ENCODE data around the gene STAG1. TPM values are rescaled to one million over a fixed set of nuclear protein-coding genes. Genes with fewer than 3 reads are reported as not detected.
A peak's percentile ranks its signal among the peaks of the same experiment; 100 is the strongest.

Gene STAG1
- total and polyA plus RNA-seq, 9 of the 15 experiments (the other 6 are each of a cell fraction or from before 2014, with no cell fraction given) = 2.7 to 17.7 (median 8.8) TPM

GRCh38 chr3:136343873-136344555 lies 408.2 kb downstream of the STAG1 start (continued):
- TF ChIP-seq TOE1 (IDR thresholded peaks at IDR 0.05; ENCODE audit: borderline replicate concordance) = no peak
- no peak for TF ChIP-seq TOE1 (CRISPR knock-in tag; IDR thresholded peaks at IDR 0.05; ENCODE audit: borderline replicate concordance, low read depth)
- no peak for TF ChIP-seq TGIF2 (CRISPR knock-in tag; IDR thresholded peaks at IDR 0.05)
- no peak for TF ChIP-seq FOXA3 (CRISPR knock-in tag; conservative IDR thresholded peaks at IDR 0.05 in 1 of 2, IDR thresholded peaks at IDR 0.05 in 1 of 2)
- 0 out of 2 replicates have a peak, but pooled peaks have one; percentile 28 for TF ChIP-seq NCOR1 (IDR thresholded peaks at IDR 0.05)
- TF ChIP-seq, protein P1, sequence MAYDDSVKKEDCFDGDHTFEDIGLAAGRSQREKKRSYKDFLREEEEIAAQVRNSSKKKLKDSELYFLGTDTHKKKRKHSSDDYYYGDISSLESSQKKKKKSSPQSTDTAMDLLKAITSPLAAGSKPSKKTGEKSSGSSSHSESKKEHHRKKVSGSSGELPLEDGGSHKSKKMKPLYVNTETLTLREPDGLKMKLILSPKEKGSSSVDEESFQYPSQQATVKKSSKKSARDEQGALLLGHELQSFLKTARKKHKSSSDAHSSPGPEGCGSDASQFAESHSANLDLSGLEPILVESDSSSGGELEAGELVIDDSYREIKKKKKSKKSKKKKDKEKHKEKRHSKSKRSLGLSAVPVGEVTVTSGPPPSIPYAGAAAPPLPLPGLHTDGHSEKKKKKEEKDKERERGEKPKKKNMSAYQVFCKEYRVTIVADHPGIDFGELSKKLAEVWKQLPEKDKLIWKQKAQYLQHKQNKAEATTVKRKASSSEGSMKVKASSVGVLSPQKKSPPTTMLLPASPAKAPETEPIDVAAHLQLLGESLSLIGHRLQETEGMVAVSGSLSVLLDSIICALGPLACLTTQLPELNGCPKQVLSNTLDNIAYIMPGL (CRISPR knock-in tag; IDR thresholded peaks at IDR 0.05) = no peak
- TF ChIP-seq GABPA (tag; conservative IDR thresholded peaks at IDR 0.05; ENCODE audit: low read depth) = no peak
- no peak for TF ChIP-seq CAMTA2 (CRISPR knock-in tag; conservative IDR thresholded peaks at IDR 0.05)
- TF ChIP-seq, protein P2, sequence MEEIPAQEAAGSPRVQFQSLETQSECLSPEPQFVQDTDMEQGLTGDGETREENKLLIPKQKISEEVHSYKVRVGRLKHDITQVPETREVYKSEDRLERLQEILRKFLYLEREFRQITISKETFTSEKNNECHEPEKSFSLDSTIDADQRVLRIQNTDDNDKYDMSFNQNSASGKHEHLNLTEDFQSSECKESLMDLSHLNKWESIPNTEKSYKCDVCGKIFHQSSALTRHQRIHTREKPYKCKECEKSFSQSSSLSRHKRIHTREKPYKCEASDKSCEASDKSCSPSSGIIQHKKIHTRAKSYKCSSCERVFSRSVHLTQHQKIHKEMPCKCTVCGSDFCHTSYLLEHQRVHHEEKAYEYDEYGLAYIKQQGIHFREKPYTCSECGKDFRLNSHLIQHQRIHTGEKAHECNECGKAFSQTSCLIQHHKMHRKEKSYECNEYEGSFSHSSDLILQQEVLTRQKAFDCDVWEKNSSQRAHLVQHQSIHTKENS (CRISPR knock-in tag; IDR thresholded peaks at IDR 0.05) = no peak
- TF ChIP-seq FOS (IDR thresholded peaks at IDR 0.05; ENCODE audit: extremely low read depth, insufficient read length) = no peak
- 0 out of 2 replicates have a peak, but pooled peaks have one; percentile 56 for TF ChIP-seq PTTG1 (tag; IDR thresholded peaks at IDR 0.05; ENCODE audit: low read depth)
- no peak for TF ChIP-seq MITF (IDR thresholded peaks at IDR 0.05)
- no peak for TF ChIP-seq RBM22 (IDR thresholded peaks at IDR 0.05; ENCODE audit: low read depth, low read length, poor library complexity, severe bottlenecking)
- TF ChIP-seq CBX5 (IDR thresholded peaks at IDR 0.05; ENCODE audit: borderline replicate concordance, low read depth) = no peak
- TF ChIP-seq, protein P3, sequence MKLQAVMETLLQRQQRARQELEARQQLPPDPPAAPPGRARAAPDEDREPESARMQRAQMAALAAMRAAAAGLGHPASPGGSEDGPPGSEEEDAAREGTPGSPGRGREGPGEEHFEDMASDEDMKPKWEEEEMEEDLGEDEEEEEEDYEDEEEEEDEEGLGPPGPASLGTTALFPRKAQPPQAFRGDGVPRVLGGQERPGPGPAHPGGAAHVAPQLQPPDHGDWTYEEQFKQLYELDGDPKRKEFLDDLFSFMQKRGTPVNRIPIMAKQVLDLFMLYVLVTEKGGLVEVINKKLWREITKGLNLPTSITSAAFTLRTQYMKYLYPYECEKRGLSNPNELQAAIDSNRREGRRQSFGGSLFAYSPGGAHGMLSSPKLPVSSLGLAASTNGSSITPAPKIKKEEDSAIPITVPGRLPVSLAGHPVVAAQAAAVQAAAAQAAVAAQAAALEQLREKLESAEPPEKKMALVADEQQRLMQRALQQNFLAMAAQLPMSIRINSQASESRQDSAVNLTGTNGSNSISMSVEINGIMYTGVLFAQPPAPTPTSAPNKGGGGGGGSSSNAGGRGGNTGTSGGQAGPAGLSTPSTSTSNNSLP (IDR thresholded peaks at IDR 0.05; ENCODE audit: borderline replicate concordance, low read depth, low read length) = no peak
- no peak for TF ChIP-seq STAG1 (CRISPR knock-in tag; IDR thresholded peaks at IDR 0.05; ENCODE audit: borderline replicate concordance)
- TF ChIP-seq ZNF586 (CRISPR knock-in tag; conservative IDR thresholded peaks at IDR 0.05) = no peak
- no peak for TF ChIP-seq RFX7 (CRISPR knock-in tag; IDR thresholded peaks at IDR 0.05)
- TF ChIP-seq NR2F6 (CRISPR knock-in tag; IDR thresholded peaks at IDR 0.05) = no peak
- no peak for TF ChIP-seq NFXL1 (CRISPR knock-in tag; IDR thresholded peaks at IDR 0.05)

Data from K562 (cell line).